CD4-positive, alpha-beta T cell treated with Interleukin-17A for 4 hours (primary cell): ENCODE measurements around the gene GNG8.

Experiments
- DNase-seq: peaks from one replicate; pipeline ENCODE4 v3.0.0-alpha.2; 2020; ENCODE audit warnings: mixed read lengths

The GNG8 gene

GRCh38 chr19:46601318-46602224, 34.4 kb downstream of the GNG8 start, which contains the start of gene CALM3:
TSS of gene CALM3 (plus strand) at chr19:46601330. CDS start at chr19:46601435, 105 bp downstream.
- DNase-seq: peak; percentile 34

- DNase-seq: peak; percentile 97
Measured at GRCh38 chr19:46600384-46601317, 35.4 kb downstream of the GNG8 start.

- DNase-seq: no peak
Measured at GRCh38 chr19:46599716-46600373, 36.2 kb downstream of the GNG8 start.

- no peak for DNase-seq
Measured at GRCh38 chr19:46598372-46598917, 37.6 kb downstream of the GNG8 start.

GRCh38 chr19:46596008-46596407, 40.0 kb downstream of the GNG8 start:
- no peak for DNase-seq

- no peak for DNase-seq
Measured at GRCh38 chr19:46591870-46592269, 44.1 kb downstream of the GNG8 start.

- DNase-seq: no peak
Measured at GRCh38 chr19:46591254-46591653, 44.7 kb downstream of the GNG8 start.

GRCh38 chr19:46587861-46588260, 48.1 kb downstream of the GNG8 start:
- no peak for DNase-seq

GRCh38 chr19:46586294-46586693, 49.7 kb downstream of the GNG8 start:
- no peak for DNase-seq

GRCh38 chr19:46585539-46585938, 50.5 kb downstream of the GNG8 start:
- no peak for DNase-seq
